ENCODE measurements around the gene CFAP57. TPM values are rescaled to one million over a fixed set of nuclear protein-coding genes. Genes with fewer than 3 reads are reported as not detected.

Gene CFAP57
- total and polyA plus RNA-seq, 2 donors (not counting 1 experiment from before 2014, with no cell fraction given): 0.07 to 0.44 TPM

DNA sequence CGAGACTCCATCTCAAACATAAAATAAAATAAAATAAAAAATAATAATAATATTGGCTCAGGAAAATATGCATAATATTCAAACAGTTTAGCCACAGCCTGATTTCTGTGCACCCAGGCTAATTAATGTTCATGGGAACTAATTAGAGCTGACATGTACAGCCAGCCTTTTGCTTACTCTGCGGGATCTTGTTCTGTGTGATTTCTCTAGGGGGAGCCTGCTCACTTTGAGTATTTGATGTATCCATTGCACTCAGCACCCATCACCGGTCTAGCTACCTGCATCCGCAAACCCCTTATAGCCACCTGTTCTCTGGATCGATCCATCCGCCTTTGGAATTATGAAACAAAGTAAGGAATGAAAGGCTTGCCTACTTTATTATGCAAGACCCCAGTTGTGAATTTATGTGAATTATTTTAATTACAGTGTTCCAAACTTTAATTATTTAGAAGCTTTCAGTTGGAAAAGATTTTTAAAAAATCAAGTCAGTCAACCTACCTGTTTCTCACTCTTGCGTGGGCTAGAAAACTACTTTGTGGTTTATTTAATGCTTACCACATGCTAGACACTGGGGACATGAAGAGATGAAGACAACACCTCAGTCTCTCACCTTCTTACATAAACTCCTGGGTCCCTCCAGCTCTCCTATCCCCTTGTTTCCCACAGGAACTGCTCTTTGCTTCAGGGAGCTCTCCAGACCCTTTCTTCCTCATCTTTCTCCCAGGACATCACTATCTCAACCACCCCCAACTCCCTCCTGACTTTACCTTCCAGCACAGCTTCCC lies 25.4 kb downstream of the CFAP57 start:
- Histone ChIP-seq H4K20me1 (ENCODE audit: control insufficient read depth, insufficient read depth, low read length, poor library complexity, severe bottlenecking) (no peaks in the 10 kb centered on the region), H3K4me2 (replicated peaks; ENCODE audit: low read depth, low read length, poor library complexity, severe bottlenecking) (no peak overlapping the region), H3K9me3 (ENCODE audit: control extremely low read depth in 1 of 3, control insufficient read depth in 2 of 3, insufficient read depth in 1 of 3, low read length in 2 of 3) (peaks cover 4 to 9% (median 4%) of the 10 kb centered on the region in 3 donors), H3K4me1 (ENCODE audit: control insufficient read depth in 2 of 2, insufficient read depth in 2 of 2, low read length in 2 of 2) (no peaks in the 10 kb centered on the region), H3K4me3 (ENCODE audit: control extremely low read depth in 1 of 5, extremely low read depth in 1 of 5, insufficient read depth in 1 of 5, low read depth in 2 of 5, low read length in 4 of 5) (no peak overlapping the region), H3K9ac (ENCODE audit: low read length) (no peak overlapping the region), H3K79me2 (ENCODE audit: control insufficient read depth, insufficient read depth, low read length) (no peaks in the 10 kb centered on the region), H3K27ac (ENCODE audit: low read length in 2 of 2) (no peak overlapping the region), H3K36me3 (replicated peaks in 1 of 2; ENCODE audit: control extremely low read depth in 1 of 2, control insufficient read depth in 1 of 2, extremely low read depth in 1 of 2, insufficient read depth in 2 of 2, low read length in 1 of 2) (no peaks in the 10 kb centered on the region), H2AFZ (ENCODE audit: insufficient read depth, low read depth, low read length, poor library complexity, severe bottlenecking) (no peak overlapping the region), H3K27me3 (replicated peaks in 1 of 4; ENCODE audit: control extremely low read depth in 1 of 4, control insufficient read depth in 3 of 4, insufficient read depth in 4 of 4, low read length in 3 of 4) (no peaks in the 10 kb centered on the region)
- no peaks in the 10 kb centered on the region for H3K9me3 Mint-ChIP-seq (ENCODE audit: insufficient read depth)
- DNase-seq (no peak), ATAC-seq (ENCODE audit: low read depth) (no peak)
- no peak overlapping the region for H3K27ac Mint-ChIP-seq
- H3K4me3 Mint-ChIP-seq: no peak overlapping the region
- CTCF ChIA-PET: interaction anchor here (1.3 to 1.5 kb wide), 3 partner anchors 24 to 217 kb away, joined by 3 to 7 read pairs (median 3); no protein-coding TSS in a partner anchor
- intact Hi-C loops (cut with micrococcal nuclease): no loop called here
- peaks cover 17% of the 10 kb centered on the region for H3K27me3 Mint-ChIP-seq
- no CpG with 5 or more reads among the region's 7 CpGs for WGBS (ENCODE audit: insufficient coverage)
- TF ChIP-seq CTCF (IDR thresholded peaks at IDR 0.05): no peak
- TF ChIP-seq EZH2 (IDR thresholded peaks at IDR 0.05; ENCODE audit: borderline replicate concordance, insufficient read depth, low read depth, low read length, poor library complexity, severe bottlenecking): no peak
- H3K4me1 Mint-ChIP-seq: no peaks in the 10 kb centered on the region
- POLR2A ChIA-PET: interaction anchor here (0.6 kb wide), 1 partner anchor 600 kb away, joined by 4 read pairs; no protein-coding TSS in a partner anchor

- intact Hi-C loops (cut with micrococcal nuclease): no loop called here
Observed at GRCh38 chr1:43199093-43199726, 27.1 kb downstream of the CFAP57 start.

More at GRCh38 chr1:43199093-43199726, 27.1 kb downstream of the CFAP57 start:
- no peak overlapping the region for H3K27ac Mint-ChIP-seq
- Histone ChIP-seq H3K4me1 (ENCODE audit: control insufficient read depth in 2 of 2, insufficient read depth in 2 of 2, low read length in 2 of 2) (no peaks in the 10 kb centered on the region), H3K27me3 (replicated peaks in 1 of 4; ENCODE audit: control extremely low read depth in 1 of 4, control insufficient read depth in 3 of 4, insufficient read depth in 4 of 4, low read length in 3 of 4) (no peaks in the 10 kb centered on the region), H2AFZ (ENCODE audit: insufficient read depth, low read depth, low read length, poor library complexity, severe bottlenecking) (no peak overlapping the region), H3K4me3 (ENCODE audit: control extremely low read depth in 1 of 5, extremely low read depth in 1 of 5, insufficient read depth in 1 of 5, low read depth in 2 of 5, low read length in 4 of 5) (no peak overlapping the region), H3K79me2 (ENCODE audit: control insufficient read depth, insufficient read depth, low read length) (no peaks in the 10 kb centered on the region), H3K36me3 (replicated peaks in 1 of 2; ENCODE audit: control extremely low read depth in 1 of 2, control insufficient read depth in 1 of 2, extremely low read depth in 1 of 2, insufficient read depth in 2 of 2, low read length in 1 of 2) (no peaks in the 10 kb centered on the region), H3K9me3 (ENCODE audit: control extremely low read depth in 1 of 3, control insufficient read depth in 2 of 3, insufficient read depth in 1 of 3, low read length in 2 of 3) (peaks cover 3 to 6% (median 4%) of the 10 kb centered on the region in 3 donors), H3K27ac (ENCODE audit: low read length in 2 of 2) (no peak overlapping the region), H4K20me1 (ENCODE audit: control insufficient read depth, insufficient read depth, low read length, poor library complexity, severe bottlenecking) (no peaks in the 10 kb centered on the region), H3K4me2 (replicated peaks; ENCODE audit: low read depth, low read length, poor library complexity, severe bottlenecking) (no peak overlapping the region), H3K9ac (ENCODE audit: low read length) (no peak overlapping the region)
- no peak for TF ChIP-seq CTCF (IDR thresholded peaks at IDR 0.05)
- TF ChIP-seq EZH2 (IDR thresholded peaks at IDR 0.05; ENCODE audit: borderline replicate concordance, insufficient read depth, low read depth, low read length, poor library complexity, severe bottlenecking): no peak
- H3K4me3 Mint-ChIP-seq: no peak overlapping the region
- peaks cover 14% of the 10 kb centered on the region for H3K27me3 Mint-ChIP-seq
- no peaks in the 10 kb centered on the region for H3K4me1 Mint-ChIP-seq
- no peak for DNase-seq
- no peak for ATAC-seq (ENCODE audit: low read depth)
- ChIA-PET CTCF (no interaction called here), POLR2A (no interaction called here)
- WGBS (ENCODE audit: insufficient coverage): 68% methylated on average over 8 of the region's 8 CpGs
- H3K9me3 Mint-ChIP-seq (ENCODE audit: insufficient read depth): peaks cover 2% of the 10 kb centered on the region
